Occipital lobe (tissue), 2 donors: Measurements from ENCODE around the gene SOX11. TPM values are rescaled to one million over a fixed set of nuclear protein-coding genes. Genes with fewer than 3 reads are reported as not detected.

ENCODE experiments used
- DNase-seq: peaks from one replicate; lab custom pipeline; 2025; lab: John Stamatoyannopoulos, UW
- total RNA-seq: library from RNA; depleted of rRNA; stranded (reverse); fragments of >200 nt; gene quantifications from one replicate; pipeline ENCODE4 v1.2.3, GENCODE V29; 2014

The SOX11 gene
- total RNA-seq, 1 donor from 2014 or later: 413 TPM

GRCh38 chr2:5722236-5722635 lies 30.1 kb downstream of the SOX11 start:
- DNase-seq: no peak

- no peak for DNase-seq
Observed at GRCh38 chr2:5723791-5724735, 31.9 kb downstream of the SOX11 start.

- DNase-seq: no peak
Observed at GRCh38 chr2:5725072-5725471, 32.9 kb downstream of the SOX11 start.

- DNase-seq: no peak
Observed at GRCh38 chr2:5725794-5726463, 33.7 kb downstream of the SOX11 start.

GRCh38 chr2:5727235-5727634 lies 35.1 kb downstream of the SOX11 start:
- DNase-seq: no peak

GRCh38 chr2:5729416-5729815 lies 37.2 kb downstream of the SOX11 start:
- DNase-seq: no peak

GRCh38 chr2:5730386-5730785 lies 38.2 kb downstream of the SOX11 start:
- no peak for DNase-seq

- DNase-seq: no peak
Observed at GRCh38 chr2:5734859-5735520, 42.8 kb downstream of the SOX11 start.

- no peak for DNase-seq
Observed at GRCh38 chr2:5735521-5735861, 43.3 kb downstream of the SOX11 start.

- DNase-seq: no peak
Observed at GRCh38 chr2:5736050-5736449, 43.9 kb downstream of the SOX11 start.

- no peak for DNase-seq
Observed at GRCh38 chr2:5736886-5737285, 44.7 kb downstream of the SOX11 start.

- DNase-seq: no peak
Observed at GRCh38 chr2:5740053-5740452, 47.9 kb downstream of the SOX11 start.

- DNase-seq: no peak
Observed at GRCh38 chr2:5740817-5741216, 48.6 kb downstream of the SOX11 start.

GRCh38 chr2:5741242-5741641 lies 49.1 kb downstream of the SOX11 start:
- DNase-seq: no peak

- DNase-seq: no peak
Observed at GRCh38 chr2:5742126-5742525, 49.9 kb downstream of the SOX11 start.

GRCh38 chr2:5748391-5748790 lies 56.2 kb downstream of the SOX11 start:
- no peak for DNase-seq

- no peak for DNase-seq
Observed at GRCh38 chr2:5748946-5749345, 56.8 kb downstream of the SOX11 start.

GRCh38 chr2:5749347-5749746 lies 57.2 kb downstream of the SOX11 start:
- DNase-seq: no peak
